ENCODE measurements around the gene CEP68. TPM values are rescaled to one million over a fixed set of nuclear protein-coding genes. Genes with fewer than 3 reads are reported as not detected.

Gene CEP68
- total and polyA plus RNA-seq, 11 donors: 6.5 to 26.8 (median 16.4) TPM

GRCh38 chr2:65133626-65134025 is 77.4 kb downstream of the CEP68 start:
- Histone ChIP-seq H3K27me3 (no peaks in the 10 kb centered on the region), H3K4me3 (no peak overlapping the region), H3K36me3 (no peaks in the 10 kb centered on the region), H3K4me1 (peaks cover 0 to 25% (median 5%) of the 10 kb centered on the region in 12 donors), H3K27ac (no peak overlapping the region), H3K9me3 (no peaks in the 10 kb centered on the region)
- no peak for TF ChIP-seq CTCF (IDR thresholded peaks at IDR 0.05)
- no peak for TF ChIP-seq POLR2A (IDR thresholded peaks at IDR 0.05)
- 74 to 77% (median 74%) methylated on average over 4 of the region's 4 CpGs for WGBS, 4 donors
- intact Hi-C loops (cut with DNase I): loop anchor here in 7 of 10 donors (5.0 kb wide), 5 partner anchors 34 to 76 kb away; partner anchors contain the start of gene CEP68 (in 2 of the 7)
- ATAC-seq (no peak), DNase-seq (no peak)

GRCh38 chr2:65134158-65134557 is 77.9 kb downstream of the CEP68 start:
- no peaks in the 10 kb centered on the region for H3K36me3 ChIP-seq
- DNase-seq: no peak
- no peaks in the 10 kb centered on the region for H3K27me3 ChIP-seq
- no peaks in the 10 kb centered on the region for H3K9me3 ChIP-seq
- H3K4me3 ChIP-seq: no peak overlapping the region
- WGBS, 4 donors: 92 to 95% (median 93%) methylated on average over 7 of the region's 7 CpGs
- intact Hi-C loops (cut with DNase I): loop anchor here in 7 of 10 donors (5.0 kb wide), 5 partner anchors 33 to 77 kb away; partner anchors contain the start of gene CEP68 (in 2 of the 7)
- ATAC-seq: no peak
- H3K27ac ChIP-seq: no peak overlapping the region
- TF ChIP-seq POLR2A (IDR thresholded peaks at IDR 0.05) (no peak), CTCF (IDR thresholded peaks at IDR 0.05) (no peak)
- H3K4me1 ChIP-seq: peaks cover 0 to 20% (median 3%) of the 10 kb centered on the region in 12 donors

GRCh38 chr2:65136253-65136652 is 80.0 kb downstream of the CEP68 start:
- 77 to 98% (median 89%) methylated on average over 1 of the region's 1 CpG for WGBS, 4 donors
- intact Hi-C loops (cut with DNase I): no loop called here

More at GRCh38 chr2:65136253-65136652, 80.0 kb downstream of the CEP68 start:
- H3K4me3 ChIP-seq: no peak overlapping the region
- no peak for TF ChIP-seq POLR2A (IDR thresholded peaks at IDR 0.05)
- TF ChIP-seq CTCF (IDR thresholded peaks at IDR 0.05): no peak
- DNase-seq (no peak), ATAC-seq (no peak)
- peak overlapping the region in 1 of 12 donors; percentile 52 for H3K27ac ChIP-seq
- H3K36me3 ChIP-seq: no peaks in the 10 kb centered on the region
- no peaks in the 10 kb centered on the region for H3K9me3 ChIP-seq
- peaks cover 0 to 13% (median 2%) of the 10 kb centered on the region in 12 donors for H3K4me1 ChIP-seq
- H3K27me3 ChIP-seq: no peaks in the 10 kb centered on the region

Other genes with a start within 250 kb of the CEP68 start
- 10 to 100 TPM in 5 of 9 donors, 1 to 10 TPM in 4; 5.8 to 22.4 (median 10.8) TPM for gene SLC1A4, start 67.0 kb upstream of the CEP68 start, total RNA-seq
- 10 to 100 TPM in 1 of 2 donors, 1 to 10 TPM in 1; 3.0 to 19.5 TPM for gene SLC1A4, start 67.0 kb upstream of the CEP68 start, polyA plus RNA-seq
- 100 to 1,000 TPM in 6 of 9 donors, 10 to 100 TPM in 3; 49.0 to 137 (median 118) TPM for gene RAB1A, start 73.7 kb downstream of the CEP68 start, total RNA-seq
- 100 to 1,000 TPM in 1 of 2 donors, 10 to 100 TPM in 1; 87.7 to 164 TPM for gene RAB1A, start 73.7 kb downstream of the CEP68 start, polyA plus RNA-seq
- 100 to 1,000 TPM in 6 of 9 donors, 10 to 100 TPM in 3; 32.6 to 216 (median 117) TPM for gene ACTR2, start 171.4 kb downstream of the CEP68 start, total RNA-seq
- 10 to 100 TPM; 28.2 to 84.2 TPM for gene ACTR2, start 171.4 kb downstream of the CEP68 start, polyA plus RNA-seq

All from heart left ventricle (tissue), 16 donors.